ENCODE measurements around the gene PKM.

DNA sequence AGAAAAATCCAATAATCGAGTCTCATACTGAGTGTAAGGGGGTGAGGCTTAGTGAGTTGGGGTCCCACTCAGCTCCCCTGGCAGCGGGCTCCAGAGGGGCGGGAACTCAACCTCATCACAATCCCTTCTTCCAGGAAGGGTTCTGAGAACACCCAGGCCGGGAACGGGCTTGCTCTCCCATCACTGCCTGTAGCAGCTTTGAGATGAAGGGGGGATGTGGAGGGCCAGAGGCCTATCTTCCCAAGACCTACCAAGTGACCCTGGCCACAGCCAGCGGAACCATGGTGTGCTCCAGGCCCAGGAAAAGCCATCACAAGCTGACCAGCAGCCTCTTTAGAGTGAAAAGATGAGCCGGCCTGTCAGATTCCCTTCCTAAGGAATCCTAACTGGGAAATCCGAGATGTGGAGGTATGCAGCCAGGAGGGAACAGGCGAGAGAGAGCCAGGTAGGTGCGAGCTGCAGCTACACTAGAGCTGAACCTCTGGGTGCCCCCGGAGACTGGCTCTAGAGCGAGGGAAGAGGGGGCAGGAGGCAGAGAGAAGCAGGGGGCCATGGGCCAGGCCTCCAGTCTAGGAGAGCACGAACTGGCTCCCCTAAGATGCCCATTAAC lies 51.9 kb downstream of the PKM start:
- TF ChIP-seq, protein P1, sequence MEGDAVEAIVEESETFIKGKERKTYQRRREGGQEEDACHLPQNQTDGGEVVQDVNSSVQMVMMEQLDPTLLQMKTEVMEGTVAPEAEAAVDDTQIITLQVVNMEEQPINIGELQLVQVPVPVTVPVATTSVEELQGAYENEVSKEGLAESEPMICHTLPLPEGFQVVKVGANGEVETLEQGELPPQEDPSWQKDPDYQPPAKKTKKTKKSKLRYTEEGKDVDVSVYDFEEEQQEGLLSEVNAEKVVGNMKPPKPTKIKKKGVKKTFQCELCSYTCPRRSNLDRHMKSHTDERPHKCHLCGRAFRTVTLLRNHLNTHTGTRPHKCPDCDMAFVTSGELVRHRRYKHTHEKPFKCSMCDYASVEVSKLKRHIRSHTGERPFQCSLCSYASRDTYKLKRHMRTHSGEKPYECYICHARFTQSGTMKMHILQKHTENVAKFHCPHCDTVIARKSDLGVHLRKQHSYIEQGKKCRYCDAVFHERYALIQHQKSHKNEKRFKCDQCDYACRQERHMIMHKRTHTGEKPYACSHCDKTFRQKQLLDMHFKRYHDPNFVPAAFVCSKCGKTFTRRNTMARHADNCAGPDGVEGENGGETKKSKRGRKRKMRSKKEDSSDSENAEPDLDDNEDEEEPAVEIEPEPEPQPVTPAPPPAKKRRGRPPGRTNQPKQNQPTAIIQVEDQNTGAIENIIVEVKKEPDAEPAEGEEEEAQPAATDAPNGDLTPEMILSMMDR (IDR thresholded peaks at IDR 0.05): no peak
- no peak for TF ChIP-seq POLR2A (IDR thresholded peaks at IDR 0.05)
- no peak for TF ChIP-seq EP300 (IDR thresholded peaks at IDR 0.05)
- TF ChIP-seq POLR2AphosphoS5 (IDR thresholded peaks at IDR 0.05): no peak

Data from upper lobe of left lung (tissue), 4 donors.